ENCODE results near the gene TCP1.
"Not testable (repeated sequence)": the region's sequence is repeated elsewhere in the genome, so short reads cannot be mapped to it uniquely, and the experiment has no call there.

Gene TCP1

GRCh38 chr6:159823953-159824352 lies 34.6 kb upstream of the TCP1 start:
- Mint-ChIP-seq H3K36me3 (no peaks in the 10 kb centered on the region), H3K9me3 (no peaks in the 10 kb centered on the region), H3K4me1 (peaks cover 22% of the 10 kb centered on the region), H3K27ac (no peak overlapping the region), H3K4me3 (no peak overlapping the region), H3K27me3 (no peaks in the 10 kb centered on the region)

GRCh38 chr6:159821726-159822125 lies 32.3 kb upstream of the TCP1 start:
- H3K27me3 Mint-ChIP-seq = no peaks in the 10 kb centered on the region
- H3K4me3 Mint-ChIP-seq = no peak overlapping the region
- no peaks in the 10 kb centered on the region for H3K36me3 Mint-ChIP-seq
- H3K27ac Mint-ChIP-seq = no peak overlapping the region
- peaks cover 22% of the 10 kb centered on the region for H3K4me1 Mint-ChIP-seq
- no peaks in the 10 kb centered on the region for H3K9me3 Mint-ChIP-seq

DNA sequence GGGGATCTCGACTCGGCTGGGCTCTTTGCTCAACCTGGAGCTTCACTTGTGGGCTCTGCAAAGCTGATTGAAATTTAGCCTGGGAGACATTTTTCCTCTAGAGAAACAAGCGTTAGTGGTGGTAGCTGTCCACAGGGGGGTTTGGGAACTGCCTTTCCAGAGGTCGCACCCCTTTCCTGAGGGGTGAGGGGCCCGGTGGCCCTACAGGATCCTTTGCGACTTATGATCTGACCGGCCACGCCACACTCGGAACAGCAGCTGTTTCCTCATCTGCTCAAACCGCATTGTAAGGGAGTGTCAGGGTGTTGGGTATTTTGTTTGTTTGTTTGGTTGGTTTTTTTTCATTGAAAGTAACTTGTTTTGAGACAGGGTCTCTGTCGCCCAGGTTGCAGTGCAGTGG lies 31.7 kb upstream of the TCP1 start:
- no peak overlapping the region for H3K4me3 Mint-ChIP-seq

GRCh38 chr6:159819932-159820640 lies 30.7 kb upstream of the TCP1 start:
- Mint-ChIP-seq H3K9me3 (no peaks in the 10 kb centered on the region), H3K4me1 (peaks cover 22% of the 10 kb centered on the region), H3K27me3 (no peaks in the 10 kb centered on the region), H3K36me3 (no peaks in the 10 kb centered on the region), H3K27ac (peak overlapping the region; percentile 72), H3K4me3 (peak overlapping the region; percentile 79)

More for the DNA sequence above, 31.7 kb upstream of the TCP1 start:
- Mint-ChIP-seq H3K9me3 (no peaks in the 10 kb centered on the region), H3K36me3 (no peaks in the 10 kb centered on the region), H3K4me1 (peaks cover 22% of the 10 kb centered on the region), H3K27me3 (no peaks in the 10 kb centered on the region), H3K27ac (no peak overlapping the region)

DNA sequence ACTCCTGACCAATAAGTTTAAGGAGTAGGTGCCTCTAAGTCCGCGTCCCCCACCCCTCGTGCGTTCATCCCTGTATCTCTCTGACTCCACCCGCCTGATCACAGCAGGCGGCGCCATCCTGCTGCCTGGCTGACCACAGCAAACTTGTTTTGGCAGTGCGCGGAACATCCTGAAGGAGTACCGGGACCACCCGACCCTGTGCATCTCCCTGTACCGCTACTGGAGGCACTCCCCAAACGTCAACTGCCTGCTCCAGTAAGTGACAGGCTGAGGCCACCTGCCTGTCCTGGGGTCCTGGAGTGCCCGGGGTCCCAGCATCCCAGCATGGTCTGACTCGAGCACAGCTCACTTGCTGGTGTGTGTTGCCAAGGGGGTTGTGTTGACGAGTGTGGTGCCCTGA lies 29.7 kb upstream of the TCP1 start:
- Mint-ChIP-seq H3K9me3 (no peaks in the 10 kb centered on the region), H3K36me3 (no peaks in the 10 kb centered on the region), H3K4me3 (peak overlapping the region; percentile 79), H3K4me1 (peaks cover 22% of the 10 kb centered on the region), H3K27ac (no peak overlapping the region), H3K27me3 (no peaks in the 10 kb centered on the region)

- H3K27ac Mint-ChIP-seq = no peak overlapping the region
- no peaks in the 10 kb centered on the region for H3K9me3 Mint-ChIP-seq
- no peaks in the 10 kb centered on the region for H3K36me3 Mint-ChIP-seq
- H3K4me3 Mint-ChIP-seq = no peak overlapping the region
- H3K27me3 Mint-ChIP-seq = no peaks in the 10 kb centered on the region
- peaks cover 22% of the 10 kb centered on the region for H3K4me1 Mint-ChIP-seq
These were observed 28.7 kb upstream of the TCP1 start for GRCh38 chr6:159817951-159818739.

GRCh38 chr6:159816775-159817174 lies 27.4 kb upstream of the TCP1 start:
- H3K36me3 Mint-ChIP-seq, H3K9me3 Mint-ChIP-seq, H3K4me3 Mint-ChIP-seq, H3K27me3 Mint-ChIP-seq, H3K27ac Mint-ChIP-seq: not testable (repeated sequence)
- H3K4me1 Mint-ChIP-seq = peaks cover 19% of the 10 kb centered on the region

DNA sequence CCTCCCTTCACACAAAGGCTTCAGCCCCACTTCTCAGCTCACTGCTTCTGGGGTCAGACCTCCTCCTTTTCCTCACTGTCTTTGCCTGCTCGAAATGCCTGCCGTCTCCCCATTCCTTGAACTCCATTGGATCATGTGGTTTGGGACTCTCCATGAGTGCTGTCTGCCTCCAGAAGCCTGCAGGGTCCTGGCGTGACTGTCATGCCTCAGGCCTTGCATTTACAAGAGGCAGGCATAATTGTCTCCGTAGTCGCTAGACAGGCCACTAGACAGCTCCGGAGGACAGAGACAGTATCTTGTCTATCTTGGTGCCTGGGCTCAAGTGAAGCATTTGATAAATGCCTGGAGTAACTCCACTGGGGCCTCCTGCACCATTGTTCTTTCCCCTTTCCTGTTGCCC lies 26.0 kb upstream of the TCP1 start:
- H3K4me3 Mint-ChIP-seq = no peak overlapping the region
- H3K9me3 Mint-ChIP-seq = no peaks in the 10 kb centered on the region
- no peak overlapping the region for H3K27ac Mint-ChIP-seq
- no peaks in the 10 kb centered on the region for H3K27me3 Mint-ChIP-seq
- H3K36me3 Mint-ChIP-seq = no peaks in the 10 kb centered on the region
- H3K4me1 Mint-ChIP-seq = peaks cover 13% of the 10 kb centered on the region

DNA sequence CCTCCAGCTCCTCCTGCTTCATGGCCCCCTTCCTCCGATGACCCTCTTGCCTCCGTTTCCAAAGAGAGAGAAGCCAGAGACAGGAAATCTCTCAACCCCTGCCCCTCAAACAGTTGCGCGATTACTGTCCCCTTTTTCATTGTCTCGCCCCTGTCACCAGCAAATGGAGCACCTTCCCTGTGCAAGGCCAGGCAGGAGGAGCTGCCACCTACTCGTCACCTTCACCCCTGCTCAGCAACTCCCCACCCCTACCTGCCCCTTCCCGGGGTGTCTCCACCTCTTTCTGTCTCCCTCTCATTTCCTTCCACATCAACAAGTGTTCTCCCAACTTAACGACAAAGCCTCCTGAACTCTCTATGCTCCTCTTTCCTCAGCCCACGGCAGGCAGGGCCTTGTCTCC lies 24.4 kb upstream of the TCP1 start:
- H3K27me3 Mint-ChIP-seq = no peaks in the 10 kb centered on the region
- no peaks in the 10 kb centered on the region for H3K9me3 Mint-ChIP-seq
- H3K27ac Mint-ChIP-seq = no peak overlapping the region
- no peak overlapping the region for H3K4me3 Mint-ChIP-seq
- H3K4me1 Mint-ChIP-seq = no peaks in the 10 kb centered on the region
- no peaks in the 10 kb centered on the region for H3K36me3 Mint-ChIP-seq

DNA sequence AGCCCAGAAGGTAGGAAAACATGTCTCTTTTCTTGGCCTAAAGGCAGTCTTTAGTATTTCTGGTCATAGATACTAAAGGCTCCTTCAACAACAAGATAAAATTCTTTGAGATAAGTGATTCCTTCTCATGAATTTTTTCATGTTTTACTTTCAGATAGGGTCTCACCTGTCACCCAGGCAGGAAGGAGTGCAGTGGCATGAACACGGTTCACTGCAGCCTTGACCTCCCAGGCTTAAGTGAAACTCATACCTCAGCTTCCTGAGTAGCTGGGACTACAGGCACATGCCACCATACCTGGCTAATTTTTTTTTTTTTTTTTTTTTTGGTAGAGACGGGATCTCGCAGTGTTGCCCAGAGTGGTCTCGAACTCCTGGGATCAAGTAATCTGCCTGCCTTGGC lies 19.7 kb upstream of the TCP1 start:
- H3K27ac Mint-ChIP-seq = no peak overlapping the region
- H3K36me3 Mint-ChIP-seq = no peaks in the 10 kb centered on the region
- H3K4me1 Mint-ChIP-seq = no peaks in the 10 kb centered on the region
- no peak overlapping the region for H3K4me3 Mint-ChIP-seq
- H3K27me3 Mint-ChIP-seq = no peaks in the 10 kb centered on the region
- no peaks in the 10 kb centered on the region for H3K9me3 Mint-ChIP-seq

- no peaks in the 10 kb centered on the region for H3K4me1 Mint-ChIP-seq
- no peaks in the 10 kb centered on the region for H3K27me3 Mint-ChIP-seq
- H3K4me3 Mint-ChIP-seq = no peak overlapping the region
- no peak overlapping the region for H3K27ac Mint-ChIP-seq
- H3K9me3 Mint-ChIP-seq = no peaks in the 10 kb centered on the region
- no peaks in the 10 kb centered on the region for H3K36me3 Mint-ChIP-seq
These were observed 19.2 kb upstream of the TCP1 start for GRCh38 chr6:159808647-159809046.

DNA sequence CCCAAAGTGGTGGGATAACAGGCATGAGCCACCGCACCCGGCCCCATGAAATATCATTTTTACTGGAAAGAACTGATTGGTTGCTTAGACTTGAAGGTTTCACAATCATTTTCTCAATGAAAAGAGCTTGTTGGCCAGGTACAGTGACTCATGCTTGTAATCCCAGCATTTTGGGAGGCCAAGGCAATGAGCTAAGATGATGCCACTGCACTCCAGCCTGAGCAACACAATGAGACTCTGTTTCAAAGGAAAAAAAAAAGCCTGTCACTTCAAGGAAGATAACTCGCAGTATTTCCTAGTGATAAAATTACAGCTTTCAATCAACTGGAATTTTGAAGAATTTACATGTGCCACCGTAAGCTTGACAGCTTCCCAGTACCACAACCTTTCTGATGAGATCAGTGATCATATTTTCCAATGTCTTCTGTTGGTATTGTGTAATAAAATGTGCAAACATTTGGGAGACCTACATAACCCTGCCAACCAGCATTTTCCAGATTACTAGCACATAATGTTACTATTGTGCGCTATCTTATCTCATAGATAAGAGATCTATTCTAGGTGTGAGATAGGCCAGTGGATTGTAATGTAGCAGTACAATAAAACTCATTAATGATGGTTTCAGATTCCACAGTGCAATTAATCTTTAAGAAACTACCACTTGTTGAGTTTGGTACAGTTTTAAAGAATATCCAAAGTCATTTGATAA lies 17.9 kb upstream of the TCP1 start:
- no peak overlapping the region for H3K4me3 Mint-ChIP-seq
- H3K27ac Mint-ChIP-seq = no peak overlapping the region

GRCh38 chr6:159806021-159806458 lies 16.6 kb upstream of the TCP1 start:
- Mint-ChIP-seq H3K27ac (no peak overlapping the region), H3K27me3 (no peaks in the 10 kb centered on the region), H3K4me1 (no peaks in the 10 kb centered on the region), H3K9me3 (no peaks in the 10 kb centered on the region), H3K36me3 (no peaks in the 10 kb centered on the region), H3K4me3 (no peak overlapping the region)

More for the DNA sequence above, 17.9 kb upstream of the TCP1 start:
- no peaks in the 10 kb centered on the region for H3K27me3 Mint-ChIP-seq
- H3K36me3 Mint-ChIP-seq = no peaks in the 10 kb centered on the region
- H3K4me1 Mint-ChIP-seq = no peaks in the 10 kb centered on the region
- H3K9me3 Mint-ChIP-seq = no peaks in the 10 kb centered on the region

- no peaks in the 10 kb centered on the region for H3K9me3 Mint-ChIP-seq
- no peak overlapping the region for H3K27ac Mint-ChIP-seq
- no peaks in the 10 kb centered on the region for H3K27me3 Mint-ChIP-seq
- H3K4me3 Mint-ChIP-seq = no peak overlapping the region
- H3K36me3 Mint-ChIP-seq = no peaks in the 10 kb centered on the region
- H3K4me1 Mint-ChIP-seq = no peaks in the 10 kb centered on the region
These were observed 16.1 kb upstream of the TCP1 start for GRCh38 chr6:159805440-159806020.

DNA sequence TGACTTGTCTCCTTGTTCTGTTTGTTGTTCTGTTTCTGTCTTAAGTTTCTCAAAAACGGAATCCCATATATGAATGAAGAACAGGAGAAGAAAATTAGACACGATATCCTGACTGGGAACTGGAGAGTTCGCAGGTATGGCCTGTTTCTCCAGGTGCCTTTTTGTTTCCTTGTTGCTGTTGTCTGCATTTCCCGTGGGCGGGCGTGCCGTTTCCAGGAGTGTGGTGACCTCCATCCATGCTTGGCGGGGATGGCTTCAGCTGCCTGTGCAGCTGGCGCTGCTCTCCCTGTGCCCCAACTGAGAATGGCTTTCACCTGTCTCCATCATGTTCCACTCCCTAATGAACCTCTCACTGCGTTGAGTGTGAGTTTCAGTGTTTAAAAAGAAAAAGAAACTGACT lies 15.1 kb upstream of the TCP1 start:
- no peaks in the 10 kb centered on the region for H3K9me3 Mint-ChIP-seq
- no peak overlapping the region for H3K27ac Mint-ChIP-seq
- no peaks in the 10 kb centered on the region for H3K27me3 Mint-ChIP-seq
- no peaks in the 10 kb centered on the region for H3K4me1 Mint-ChIP-seq
- no peak overlapping the region for H3K4me3 Mint-ChIP-seq
- H3K36me3 Mint-ChIP-seq = no peaks in the 10 kb centered on the region

DNA sequence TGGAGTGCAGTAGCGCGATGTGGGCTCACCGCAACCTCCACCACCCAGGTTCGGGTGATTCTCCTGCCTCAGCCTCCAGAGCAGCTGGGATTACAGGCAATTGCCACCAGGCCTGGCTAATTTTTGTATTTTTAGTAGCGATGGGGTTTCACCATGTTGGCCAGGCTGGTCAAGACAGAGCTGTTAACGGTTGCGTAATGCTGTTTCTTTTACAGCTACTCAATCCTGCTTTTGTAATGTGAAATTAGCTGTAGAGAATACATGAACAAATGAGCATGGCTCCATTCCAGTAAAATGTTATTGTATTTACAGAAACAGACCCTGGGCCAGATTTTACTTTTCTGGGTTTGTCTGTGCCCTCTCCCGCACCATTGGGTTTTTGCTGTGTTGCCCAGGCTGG lies 12.5 kb upstream of the TCP1 start:
- H3K36me3 Mint-ChIP-seq = peaks cover 4% of the 10 kb centered on the region
- no peaks in the 10 kb centered on the region for H3K27me3 Mint-ChIP-seq
- no peak overlapping the region for H3K4me3 Mint-ChIP-seq
- H3K4me1 Mint-ChIP-seq = peaks cover 16% of the 10 kb centered on the region
- H3K9me3 Mint-ChIP-seq = no peaks in the 10 kb centered on the region
- H3K27ac Mint-ChIP-seq = no peak overlapping the region

Data from activated naive CD4-positive, alpha-beta T cell treated with anti-CD3 and anti-CD28 coated beads, Interleukin-2, amount 50 U/mL, for 24 hours (primary cell).